ENCODE results near the gene CLEC6A.
A peak's percentile ranks its signal among the peaks of the same experiment; 100 is the strongest.
"Not testable (repeated sequence)": the region's sequence is repeated elsewhere in the genome, so short reads cannot be mapped to it uniquely, and the experiment has no call there.

CLEC6A gene

GRCh38 chr12:8455727-8456360 lies at the start of gene CLEC6A:
TSS of gene CLEC6A (plus strand) at chr12:8455962. CDS start at chr12:8456112, 150 bp downstream.
- no peak for DNase-seq

DNA sequence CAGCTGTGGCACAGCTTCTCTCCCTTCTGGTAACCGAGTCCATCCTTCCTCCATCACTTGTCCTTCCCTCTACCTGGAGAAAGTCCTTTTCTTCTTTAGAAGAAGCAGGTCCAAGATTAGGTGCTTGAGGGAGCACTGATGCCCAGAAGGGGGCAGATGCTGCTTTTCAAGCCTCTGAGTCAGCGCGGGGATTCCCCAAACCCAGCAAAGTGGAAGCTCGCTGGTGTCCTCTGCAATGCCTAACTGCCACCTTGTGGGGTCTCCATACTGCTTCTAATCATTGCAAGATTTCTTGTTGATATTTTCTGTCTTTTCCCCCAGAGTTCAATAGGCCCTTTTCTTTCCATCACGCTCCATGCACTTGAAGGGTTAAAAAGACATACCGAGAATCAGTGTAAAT lies 36.2 kb upstream of the CLEC6A start:
- DNase-seq: not testable (repeated sequence)

- no peak for DNase-seq
These were observed 35.3 kb upstream of the CLEC6A start for GRCh38 chr12:8420506-8420905.

DNA sequence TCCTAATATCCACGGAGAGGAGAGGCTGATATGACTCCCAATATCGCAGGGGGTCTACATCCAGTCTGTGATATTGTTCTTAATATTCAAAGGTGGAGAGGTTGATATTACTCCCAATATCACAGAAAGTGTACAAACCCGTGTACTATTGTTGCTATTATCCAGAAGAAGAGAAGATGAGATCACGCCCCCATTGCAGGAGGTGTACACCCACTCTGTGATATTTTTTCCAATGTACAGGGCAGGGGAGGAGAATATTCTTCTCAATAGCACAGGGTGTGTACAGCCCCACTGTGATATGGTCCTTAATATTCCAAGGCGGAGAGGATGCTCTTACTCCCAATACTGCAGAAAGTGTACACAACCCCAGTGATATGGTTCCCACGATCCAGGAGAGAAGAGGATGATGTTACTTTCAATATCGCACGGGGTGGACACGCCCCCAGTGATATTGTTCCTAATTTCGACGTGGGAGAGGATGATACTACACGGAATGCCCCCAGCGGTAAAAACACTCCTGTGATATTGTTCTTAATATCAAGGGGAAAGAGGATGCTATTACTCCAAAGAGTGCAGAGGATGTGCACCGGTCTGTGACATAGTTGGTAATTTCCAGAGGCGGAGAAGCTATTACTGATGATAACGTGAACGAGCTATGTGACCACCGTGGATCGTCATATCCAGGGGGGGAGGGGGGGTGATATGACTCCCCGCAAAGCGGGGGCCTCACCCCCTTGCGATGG lies 11.1 kb upstream of the CLEC6A start:
- DNase-seq: not testable (repeated sequence)

DNA sequence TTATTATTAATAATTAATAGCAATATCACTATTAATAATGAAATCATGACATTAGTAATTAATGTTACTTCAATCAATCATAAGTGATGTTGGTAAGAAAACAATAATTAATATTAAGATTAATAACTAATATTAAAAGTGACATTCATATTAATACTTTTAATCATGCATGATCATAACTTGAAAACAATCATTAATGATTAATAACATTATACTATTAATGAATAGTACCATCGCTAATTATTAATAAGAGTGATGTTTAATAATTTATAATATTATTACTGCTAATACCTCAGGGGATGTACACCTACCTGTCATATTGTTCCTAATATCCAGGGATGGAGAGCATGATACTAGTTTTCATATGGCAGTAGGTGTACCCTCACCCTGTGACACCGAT lies 10.0 kb upstream of the CLEC6A start:
- no peak for DNase-seq

DNA sequence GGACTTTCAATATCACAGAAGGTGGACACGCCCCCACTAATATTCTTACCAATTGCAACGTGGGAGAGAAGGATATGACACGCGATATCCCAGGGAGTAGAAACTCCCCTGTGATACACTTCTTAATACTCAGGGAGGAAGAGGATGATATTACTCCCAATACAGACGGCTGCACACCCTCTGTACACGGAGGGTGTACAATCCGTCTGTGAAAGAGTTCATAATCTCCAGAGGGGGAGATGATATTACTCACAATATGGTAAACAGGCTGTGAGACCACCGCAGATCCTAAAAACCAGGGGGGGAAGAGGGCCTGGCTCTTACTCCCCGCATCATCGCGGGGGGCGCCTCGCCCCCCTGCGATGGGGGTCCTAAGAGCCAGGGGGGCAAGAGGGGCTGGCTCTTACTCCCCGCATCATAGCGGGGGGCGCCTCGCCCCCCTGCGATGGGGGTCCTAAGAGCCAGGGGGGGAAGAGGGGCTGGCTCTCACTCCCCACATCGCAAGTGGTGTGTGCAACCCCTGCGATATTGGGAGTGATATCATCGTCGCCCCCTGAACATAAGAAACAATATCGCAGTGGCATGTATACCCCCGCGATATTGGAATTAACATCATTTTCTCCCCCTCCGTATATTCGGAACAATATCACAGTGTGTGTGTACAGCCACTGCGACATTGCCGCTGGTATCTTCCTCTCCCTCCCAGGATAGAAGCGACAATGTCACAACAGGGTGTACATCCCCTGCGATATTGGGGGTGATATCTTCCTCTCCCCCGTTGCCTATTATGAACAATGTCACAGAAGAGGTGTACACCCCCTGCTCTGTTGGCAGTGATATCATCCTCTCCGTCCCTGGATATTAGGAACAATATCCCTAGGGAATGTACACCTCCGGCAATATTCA lies 8.9 kb upstream of the CLEC6A start:
- DNase-seq: no peak

- DNase-seq: no peak
These were observed 6.4 kb upstream of the CLEC6A start for GRCh38 chr12:8449355-8449859.

- DNase-seq: no peak
These were observed 3.7 kb upstream of the CLEC6A start for GRCh38 chr12:8452036-8452435.

DNA sequence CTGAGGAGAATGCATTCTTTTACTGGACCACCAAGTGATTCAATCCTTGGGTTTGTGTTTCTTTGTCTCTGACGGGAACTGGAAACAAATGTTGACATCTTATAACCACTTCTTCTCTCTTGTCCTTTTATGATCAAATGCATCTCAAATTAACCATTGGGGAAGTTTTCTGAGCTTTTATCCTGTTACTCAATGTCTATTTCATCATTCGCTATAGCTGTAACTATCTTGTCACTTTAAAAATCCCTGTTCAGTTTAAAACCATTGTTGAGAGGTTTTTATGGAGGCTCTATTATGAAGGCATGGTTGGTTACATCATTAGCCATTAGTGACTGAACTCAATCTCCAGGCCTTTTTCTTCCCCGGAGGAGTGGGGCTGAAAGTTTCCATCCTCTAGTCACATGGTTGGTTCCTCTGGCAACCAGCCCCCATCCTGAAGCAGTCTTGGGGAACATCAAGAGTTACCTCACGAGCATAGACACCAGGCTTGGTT lies 2.7 kb upstream of the CLEC6A start:
- no peak for DNase-seq

DNA sequence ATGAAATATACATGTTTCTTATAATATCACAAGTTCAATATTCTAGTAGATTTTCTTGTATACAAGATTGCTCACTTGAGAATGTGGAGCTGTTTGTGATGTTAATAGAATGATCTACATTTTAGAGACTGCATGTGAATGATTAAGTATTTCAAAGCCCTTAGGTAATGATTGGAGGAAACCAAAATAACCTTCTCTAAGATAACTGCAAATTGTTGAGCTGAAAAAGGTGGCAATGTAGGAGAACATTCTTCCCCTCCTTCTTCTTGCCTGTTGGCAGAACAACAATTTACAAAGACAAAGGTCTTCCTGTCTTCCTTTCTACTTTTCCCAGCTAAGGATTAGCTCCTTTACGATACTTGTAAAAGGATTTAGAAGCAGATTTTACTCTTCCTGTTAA lies 2.0 kb upstream of the CLEC6A start:
- DNase-seq: no peak

- no peak for DNase-seq
These were observed 491 bp upstream of the CLEC6A start for GRCh38 chr12:8455271-8455670.

DNA sequence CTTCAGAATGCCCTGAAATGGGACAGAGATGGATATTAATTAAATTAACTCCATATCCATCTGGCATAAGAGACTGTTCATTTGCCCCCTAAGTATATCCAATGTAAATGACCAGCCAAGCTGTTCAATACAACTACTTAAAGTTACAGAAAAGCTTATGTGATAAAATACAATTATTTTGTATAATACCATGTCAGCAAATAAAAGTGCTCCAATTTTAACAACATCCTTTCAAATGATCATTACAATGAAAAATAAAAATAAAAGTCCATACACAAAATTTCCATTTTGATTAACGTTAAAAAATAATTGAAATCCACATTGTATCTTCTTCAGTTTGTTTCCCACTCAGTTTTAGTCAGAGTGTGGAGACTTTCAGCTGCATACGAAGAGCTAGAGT lies 5.7 kb downstream of the CLEC6A start:
- DNase-seq: no peak

- no peak for DNase-seq
These were observed 9.7 kb downstream of the CLEC6A start for GRCh38 chr12:8465301-8465996.

DNA sequence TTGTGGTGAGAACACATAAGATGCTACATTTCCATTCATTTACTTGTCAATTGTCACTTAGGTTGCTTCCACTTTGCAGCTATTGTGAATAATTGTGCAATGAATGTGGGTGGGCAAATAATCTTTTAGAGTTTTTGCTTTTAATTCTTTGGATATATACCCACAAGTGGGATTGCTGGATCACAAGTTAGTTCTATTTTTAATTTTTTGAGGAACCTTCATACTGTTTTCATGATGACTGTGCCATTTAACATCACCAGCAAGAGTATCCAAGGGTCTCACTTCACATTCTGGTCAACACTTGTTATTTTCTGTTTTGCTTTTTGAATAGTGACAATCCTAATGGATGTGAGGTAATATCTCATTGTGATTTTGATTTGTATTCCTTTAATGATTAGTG lies 10.5 kb downstream of the CLEC6A start:
- DNase-seq: no peak

DNA sequence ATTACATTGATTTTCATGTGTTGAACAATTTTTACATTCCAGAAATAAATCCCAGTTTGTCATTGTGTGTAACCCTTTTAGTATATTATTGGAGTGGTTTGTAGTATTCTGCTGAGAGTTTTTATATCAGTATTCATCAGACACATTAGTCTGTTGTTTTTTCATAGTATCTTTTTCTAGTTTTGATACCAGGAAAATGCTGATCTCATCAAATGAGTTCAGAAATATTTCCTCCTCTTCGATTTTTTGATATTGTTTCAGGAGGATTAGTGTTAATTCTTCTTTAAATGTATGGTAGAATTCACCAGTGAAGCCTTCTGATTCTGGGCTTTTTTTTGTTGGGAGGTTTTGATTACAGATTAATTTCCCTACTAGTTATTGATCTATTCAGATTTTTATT lies 15.3 kb downstream of the CLEC6A start:
- DNase-seq: no peak

- no peak for DNase-seq
These were observed 19.9 kb downstream of the CLEC6A start for GRCh38 chr12:8475508-8476203.

DNA sequence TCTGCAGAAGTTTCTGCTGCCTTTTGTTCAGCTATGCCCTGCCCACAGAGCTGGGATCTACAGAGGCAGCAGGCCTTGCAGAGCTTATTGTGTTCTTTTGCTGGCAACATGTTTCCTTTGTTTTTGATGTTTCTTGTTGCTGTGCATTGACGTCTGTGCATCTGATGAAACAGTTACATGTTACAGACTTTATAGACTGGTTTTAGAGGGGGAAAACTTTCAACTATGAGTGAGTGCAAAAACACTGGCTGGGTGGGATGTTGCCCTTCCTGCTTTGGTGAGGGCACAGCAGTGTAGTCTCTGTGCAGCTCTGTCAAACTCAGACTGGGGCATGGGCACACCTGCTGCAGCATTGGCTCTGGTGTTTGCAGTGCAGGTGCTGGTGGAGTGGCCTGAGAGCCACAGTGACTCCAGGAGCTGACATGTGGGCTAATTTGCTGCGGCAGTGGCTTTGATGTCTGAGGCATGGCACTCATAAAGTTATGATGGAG lies 26.9 kb downstream of the CLEC6A start:
- DNase-seq: no peak

- no peak for DNase-seq
These were observed 27.3 kb downstream of the CLEC6A start for GRCh38 chr12:8483079-8483478.

DNA sequence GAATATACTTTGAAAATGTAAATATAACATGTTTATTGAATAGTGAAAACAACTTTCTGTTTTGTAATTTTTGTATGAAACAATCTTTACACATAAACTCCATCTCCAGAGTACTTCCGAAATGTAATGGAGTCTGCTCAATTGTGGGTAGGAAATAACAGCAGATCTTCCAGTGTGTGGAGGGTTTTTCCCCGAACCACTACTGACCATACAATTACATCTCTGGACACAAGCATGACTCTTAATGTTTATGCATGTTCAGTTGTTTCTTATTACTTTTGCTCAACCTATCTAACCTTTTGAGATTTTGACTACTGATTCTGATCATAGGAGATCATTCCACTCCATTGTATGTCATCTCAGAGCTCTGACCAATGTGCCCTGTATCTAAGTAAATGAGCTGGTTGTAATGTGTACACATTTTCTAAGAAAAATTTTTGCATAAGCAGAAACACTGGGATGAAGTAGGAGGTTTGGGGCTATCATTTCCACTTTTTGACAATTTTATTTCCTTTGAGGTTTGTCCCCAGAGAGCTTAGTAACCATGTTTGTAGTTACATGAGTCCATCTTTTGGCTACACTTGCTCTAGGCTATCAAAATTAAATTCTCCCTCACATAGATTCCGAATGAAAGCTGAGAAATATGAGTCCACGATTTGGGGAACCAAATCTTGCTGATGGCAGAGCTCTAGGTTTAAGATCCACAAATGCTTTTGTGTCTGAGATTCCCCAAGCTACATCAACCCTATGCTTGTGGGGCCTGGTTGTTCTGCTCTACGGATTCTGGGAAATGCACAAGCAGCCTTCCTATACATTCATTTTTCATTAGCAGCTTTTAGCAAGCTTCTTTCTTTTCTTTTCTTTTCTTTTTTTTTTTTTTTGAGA lies 36.1 kb downstream of the CLEC6A start:
- no peak for DNase-seq

- peak in 1 of 2 experiments; percentile 40 for DNase-seq
These were observed 37.3 kb downstream of the CLEC6A start for GRCh38 chr12:8493084-8493483.

- not testable (repeated sequence) for DNase-seq
These were observed 39.9 kb downstream of the CLEC6A start for GRCh38 chr12:8495671-8496070.
